HEK293 (cell line): ENCODE measurements around the gene UBE2D4.
A peak's percentile ranks its signal among the peaks of the same experiment; 100 is the strongest.

ENCODE experiments used
- ELK4 ChIP-seq: IDR thresholded peaks from 2 replicates; pipeline ENCODE4 v1.6.1; 2011; ENCODE audit warnings: mild to moderate bottlenecking, low read depth, low read length, borderline replicate concordance
- GLI2 ChIP-seq: fragments of 450-650 bp; formaldehyde crosslinking; IDR thresholded peaks from 2 replicates; pipeline ENCODE4; 2017; ENCODE audit warnings: missing biosample characterization, missing genetic modification characterization, low read depth, borderline replicate concordance
- HOXD13 ChIP-seq: sonication (generic); formaldehyde crosslinking; IDR thresholded peaks from 2 replicates; pipeline ENCODE4 v1.8.0; 2022; ENCODE audit warnings: missing genetic modification reagents, borderline replicate concordance
- KLF7 ChIP-seq: fragments of 450-650 bp; formaldehyde crosslinking; IDR thresholded peaks from 2 replicates; pipeline ENCODE4 v1.5.1; 2016; ENCODE audit warnings: missing biosample characterization, missing genetic modification characterization, borderline replicate concordance
- KLF8 ChIP-seq: fragments of 450-650 bp; formaldehyde crosslinking; IDR thresholded peaks from 2 replicates; pipeline ENCODE4 v1.5.1; 2016; ENCODE audit warnings: missing biosample characterization, missing genetic modification characterization
- YY2 ChIP-seq: fragments of 450-650 bp; formaldehyde crosslinking; IDR thresholded peaks from 2 replicates; pipeline ENCODE4 v1.5.1; 2016; ENCODE audit warnings: missing biosample characterization, missing genetic modification characterization
- ZBTB48 ChIP-seq: fragments of 450-650 bp; formaldehyde crosslinking; IDR thresholded peaks from 2 replicates; pipeline ENCODE4 v1.5.1; 2016; ENCODE audit warnings: missing biosample characterization, missing genetic modification characterization
- ZBTB8A ChIP-seq: fragments of 450-650 bp; formaldehyde crosslinking; IDR thresholded peaks from 2 replicates; pipeline ENCODE4 v1.5.1; 2016; ENCODE audit warnings: missing biosample characterization, missing genetic modification characterization
- ZIC2 ChIP-seq: fragments of 450-650 bp; formaldehyde crosslinking; IDR thresholded peaks from 2 replicates; pipeline ENCODE4 v1.5.1; 2016; ENCODE audit warnings: missing biosample characterization, missing genetic modification characterization
- ZNF19 ChIP-seq: fragments of 450-650 bp; formaldehyde crosslinking; IDR thresholded peaks from 2 replicates; pipeline ENCODE4; 2016; ENCODE audit warnings: missing biosample characterization, missing genetic modification characterization, low read depth
- ZNF214 ChIP-seq: fragments of 450-650 bp; formaldehyde crosslinking; IDR thresholded peaks from 2 replicates; pipeline ENCODE4 v1.5.1; 2017; ENCODE audit warnings: missing biosample characterization, mild to moderate bottlenecking, missing genetic modification characterization, borderline replicate concordance
- ZNF223 ChIP-seq: fragments of 450-650 bp; formaldehyde crosslinking; IDR thresholded peaks from 2 replicates; pipeline ENCODE4 v1.5.1; 2016; ENCODE audit warnings: missing biosample characterization, missing genetic modification characterization
- ZNF311 ChIP-seq: fragments of 450-650 bp; formaldehyde crosslinking; IDR thresholded peaks from 2 replicates; pipeline ENCODE4 v1.5.1; 2017; ENCODE audit warnings: missing biosample characterization, missing genetic modification characterization, borderline replicate concordance
- ZNF324 ChIP-seq: fragments of 450-650 bp; formaldehyde crosslinking; IDR thresholded peaks from 2 replicates; pipeline ENCODE4 v1.5.1; 2016; ENCODE audit warnings: missing biosample characterization, missing genetic modification characterization
- ZNF394 ChIP-seq: fragments of 450-650 bp; formaldehyde crosslinking; IDR thresholded peaks from 2 replicates; pipeline ENCODE4 v1.5.1; 2016; ENCODE audit warnings: missing biosample characterization, missing genetic modification characterization, mild to moderate bottlenecking, moderate library complexity, borderline replicate concordance
- ZNF473 ChIP-seq: fragments of 450-650 bp; formaldehyde crosslinking; IDR thresholded peaks from 2 replicates; pipeline ENCODE4 v1.5.1; 2017; ENCODE audit warnings: missing biosample characterization, missing genetic modification characterization
- ZNF488 ChIP-seq: fragments of 450-650 bp; formaldehyde crosslinking; IDR thresholded peaks from 2 replicates; pipeline ENCODE4 v1.5.1; 2016; ENCODE audit warnings: missing biosample characterization, missing genetic modification characterization
- ZNF555 ChIP-seq: fragments of 450-650 bp; formaldehyde crosslinking; conservative IDR thresholded peaks from 2 replicates; pipeline ENCODE4 v1.5.1; 2017; ENCODE audit warnings: missing biosample characterization, mild to moderate bottlenecking, missing genetic modification characterization, inconsistent platforms
- ZNF558 ChIP-seq: fragments of 450-650 bp; formaldehyde crosslinking; IDR thresholded peaks from 2 replicates; pipeline ENCODE4 v1.5.1; 2016; ENCODE audit warnings: missing biosample characterization, missing genetic modification characterization
- ZNF645 ChIP-seq: fragments of 450-650 bp; formaldehyde crosslinking; IDR thresholded peaks from 2 replicates; pipeline ENCODE4; 2016; ENCODE audit warnings: missing biosample characterization, missing genetic modification characterization
- ZNF664 ChIP-seq: fragments of 450-650 bp; formaldehyde crosslinking; IDR thresholded peaks from 2 replicates; pipeline ENCODE4 v1.5.1; 2016; ENCODE audit warnings: missing biosample characterization, missing genetic modification characterization
- ZNF776 ChIP-seq: fragments of 450-650 bp; formaldehyde crosslinking; IDR thresholded peaks from 2 replicates; pipeline ENCODE4 v1.5.0; 2017; ENCODE audit warnings: missing biosample characterization, missing genetic modification characterization, borderline replicate concordance
- ZNF785 ChIP-seq: fragments of 450-650 bp; formaldehyde crosslinking; IDR thresholded peaks from 2 replicates; pipeline ENCODE4 v1.5.1; 2016; ENCODE audit warnings: missing biosample characterization, missing genetic modification characterization
- ZNF830 ChIP-seq: fragments of 450-650 bp; IDR thresholded peaks from 2 replicates; pipeline ENCODE4 v1.5.0; 2018; ENCODE audit warnings: missing biosample characterization, missing genetic modification characterization, low read depth, mild to moderate bottlenecking, moderate library complexity
- TF ChIP-seq, protein P1 (sequence below): fragments of 450-650 bp; formaldehyde crosslinking; IDR thresholded peaks from 2 replicates; pipeline ENCODE4 v1.5.1; 2016; ENCODE audit warnings: missing biosample characterization, missing genetic modification characterization
- TF ChIP-seq, protein P2 (sequence below): fragments of 450-650 bp; formaldehyde crosslinking; IDR thresholded peaks from 2 replicates; pipeline ENCODE4 v1.5.0; 2017; ENCODE audit warnings: missing biosample characterization, missing genetic modification characterization, borderline replicate concordance
- TF ChIP-seq, protein P3 (sequence below): fragments of 450-650 bp; formaldehyde crosslinking; IDR thresholded peaks from 2 replicates; pipeline ENCODE4 v1.5.1; 2016; ENCODE audit warnings: missing biosample characterization, missing genetic modification characterization, borderline replicate concordance
- TF ChIP-seq, protein P4 (sequence below): fragments of 450-650 bp; IDR thresholded peaks from 2 replicates; pipeline ENCODE4 v1.5.1; 2018; ENCODE audit warnings: missing biosample characterization, missing genetic modification characterization

Gene UBE2D4

GRCh38 chr7:43925984-43926797 is at the start of gene UBE2D4 (continued):
- TF ChIP-seq ELK4 = no peak
- TF ChIP-seq ZBTB8A (tag by site-specific recombination) = peak; percentile 85
- TF ChIP-seq ZNF324 (tag by site-specific recombination) = peak; percentile 69; the same call in 1 of the 2 replicates
- 0 out of 2 replicates have a peak, but pooled peaks have one; percentile 55 for TF ChIP-seq ZNF394 (tag by site-specific recombination)
- no peak for TF ChIP-seq ZNF645
- TF ChIP-seq GLI2 = no peak; the same call in 1 of the 2 replicates
- no peak for TF ChIP-seq ZNF473 (tag by site-specific recombination)
- TF ChIP-seq, protein P1, sequence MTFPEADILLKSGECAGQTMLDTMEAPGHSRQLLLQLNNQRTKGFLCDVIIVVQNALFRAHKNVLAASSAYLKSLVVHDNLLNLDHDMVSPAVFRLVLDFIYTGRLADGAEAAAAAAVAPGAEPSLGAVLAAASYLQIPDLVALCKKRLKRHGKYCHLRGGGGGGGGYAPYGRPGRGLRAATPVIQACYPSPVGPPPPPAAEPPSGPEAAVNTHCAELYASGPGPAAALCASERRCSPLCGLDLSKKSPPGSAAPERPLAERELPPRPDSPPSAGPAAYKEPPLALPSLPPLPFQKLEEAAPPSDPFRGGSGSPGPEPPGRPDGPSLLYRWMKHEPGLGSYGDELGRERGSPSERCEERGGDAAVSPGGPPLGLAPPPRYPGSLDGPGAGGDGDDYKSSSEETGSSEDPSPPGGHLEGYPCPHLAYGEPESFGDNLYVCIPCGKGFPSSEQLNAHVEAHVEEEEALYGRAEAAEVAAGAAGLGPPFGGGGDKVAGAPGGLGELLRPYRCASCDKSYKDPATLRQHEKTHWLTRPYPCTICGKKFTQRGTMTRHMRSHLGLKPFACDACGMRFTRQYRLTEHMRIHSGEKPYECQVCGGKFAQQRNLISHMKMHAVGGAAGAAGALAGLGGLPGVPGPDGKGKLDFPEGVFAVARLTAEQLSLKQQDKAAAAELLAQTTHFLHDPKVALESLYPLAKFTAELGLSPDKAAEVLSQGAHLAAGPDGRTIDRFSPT (tag by site-specific recombination) = no peak
- peak; percentile 78 for TF ChIP-seq KLF8 (tag by site-specific recombination)
- TF ChIP-seq YY2 (tag by site-specific recombination) = no peak
- no peak for TF ChIP-seq ZNF664 (tag by site-specific recombination)
- TF ChIP-seq ZNF488 (tag by site-specific recombination) = no peak
- no peak for TF ChIP-seq HOXD13 (CRISPR knock-in tag)
- TF ChIP-seq ZIC2 (tag by site-specific recombination) = no peak
- TF ChIP-seq ZNF558 (tag by site-specific recombination) = no peak
- TF ChIP-seq ZNF776 (tag by site-specific recombination) = no peak
- TF ChIP-seq, protein P2, sequence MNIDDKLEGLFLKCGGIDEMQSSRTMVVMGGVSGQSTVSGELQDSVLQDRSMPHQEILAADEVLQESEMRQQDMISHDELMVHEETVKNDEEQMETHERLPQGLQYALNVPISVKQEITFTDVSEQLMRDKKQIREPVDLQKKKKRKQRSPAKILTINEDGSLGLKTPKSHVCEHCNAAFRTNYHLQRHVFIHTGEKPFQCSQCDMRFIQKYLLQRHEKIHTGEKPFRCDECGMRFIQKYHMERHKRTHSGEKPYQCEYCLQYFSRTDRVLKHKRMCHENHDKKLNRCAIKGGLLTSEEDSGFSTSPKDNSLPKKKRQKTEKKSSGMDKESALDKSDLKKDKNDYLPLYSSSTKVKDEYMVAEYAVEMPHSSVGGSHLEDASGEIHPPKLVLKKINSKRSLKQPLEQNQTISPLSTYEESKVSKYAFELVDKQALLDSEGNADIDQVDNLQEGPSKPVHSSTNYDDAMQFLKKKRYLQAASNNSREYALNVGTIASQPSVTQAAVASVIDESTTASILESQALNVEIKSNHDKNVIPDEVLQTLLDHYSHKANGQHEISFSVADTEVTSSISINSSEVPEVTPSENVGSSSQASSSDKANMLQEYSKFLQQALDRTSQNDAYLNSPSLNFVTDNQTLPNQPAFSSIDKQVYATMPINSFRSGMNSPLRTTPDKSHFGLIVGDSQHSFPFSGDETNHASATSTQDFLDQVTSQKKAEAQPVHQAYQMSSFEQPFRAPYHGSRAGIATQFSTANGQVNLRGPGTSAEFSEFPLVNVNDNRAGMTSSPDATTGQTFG (tag by site-specific recombination) = no peak
- TF ChIP-seq, protein P3, sequence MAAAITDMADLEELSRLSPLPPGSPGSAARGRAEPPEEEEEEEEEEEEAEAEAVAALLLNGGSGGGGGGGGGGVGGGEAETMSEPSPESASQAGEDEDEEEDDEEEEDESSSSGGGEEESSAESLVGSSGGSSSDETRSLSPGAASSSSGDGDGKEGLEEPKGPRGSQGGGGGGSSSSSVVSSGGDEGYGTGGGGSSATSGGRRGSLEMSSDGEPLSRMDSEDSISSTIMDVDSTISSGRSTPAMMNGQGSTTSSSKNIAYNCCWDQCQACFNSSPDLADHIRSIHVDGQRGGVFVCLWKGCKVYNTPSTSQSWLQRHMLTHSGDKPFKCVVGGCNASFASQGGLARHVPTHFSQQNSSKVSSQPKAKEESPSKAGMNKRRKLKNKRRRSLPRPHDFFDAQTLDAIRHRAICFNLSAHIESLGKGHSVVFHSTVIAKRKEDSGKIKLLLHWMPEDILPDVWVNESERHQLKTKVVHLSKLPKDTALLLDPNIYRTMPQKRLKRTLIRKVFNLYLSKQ (tag by site-specific recombination) = no peak
- TF ChIP-seq ZNF311 (tag by site-specific recombination) = no peak
- TF ChIP-seq ZNF214 = no peak
- no peak for TF ChIP-seq ZNF785 (tag by site-specific recombination)
- no peak for TF ChIP-seq ZNF223 (tag by site-specific recombination)
- no peak for TF ChIP-seq ZNF19 (tag by site-specific recombination)
- TF ChIP-seq ZNF830 (tag by site-specific recombination) = no peak
- no peak for TF ChIP-seq ZBTB48 (tag by site-specific recombination)
- TF ChIP-seq ZNF555 (tag by site-specific recombination) = no peak
- TF ChIP-seq, protein P4, sequence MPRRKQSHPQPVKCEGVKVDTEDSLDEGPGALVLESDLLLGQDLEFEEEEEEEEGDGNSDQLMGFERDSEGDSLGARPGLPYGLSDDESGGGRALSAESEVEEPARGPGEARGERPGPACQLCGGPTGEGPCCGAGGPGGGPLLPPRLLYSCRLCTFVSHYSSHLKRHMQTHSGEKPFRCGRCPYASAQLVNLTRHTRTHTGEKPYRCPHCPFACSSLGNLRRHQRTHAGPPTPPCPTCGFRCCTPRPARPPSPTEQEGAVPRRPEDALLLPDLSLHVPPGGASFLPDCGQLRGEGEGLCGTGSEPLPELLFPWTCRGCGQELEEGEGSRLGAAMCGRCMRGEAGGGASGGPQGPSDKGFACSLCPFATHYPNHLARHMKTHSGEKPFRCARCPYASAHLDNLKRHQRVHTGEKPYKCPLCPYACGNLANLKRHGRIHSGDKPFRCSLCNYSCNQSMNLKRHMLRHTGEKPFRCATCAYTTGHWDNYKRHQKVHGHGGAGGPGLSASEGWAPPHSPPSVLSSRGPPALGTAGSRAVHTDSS (tag by site-specific recombination) = peak; percentile 10; the same call in 1 of the 2 replicates
- TF ChIP-seq KLF7 (tag by site-specific recombination) = no peak; the same call in 1 of the 2 replicates
